ENCODE data around the gene RUNX2. TPM values are rescaled to one million over a fixed set of nuclear protein-coding genes. Genes with fewer than 3 reads are reported as not detected.

The RUNX2 gene
- total and polyA plus RNA-seq, 4 donors, result 0.09 to 1.5 (median 0.75) TPM

DNA sequence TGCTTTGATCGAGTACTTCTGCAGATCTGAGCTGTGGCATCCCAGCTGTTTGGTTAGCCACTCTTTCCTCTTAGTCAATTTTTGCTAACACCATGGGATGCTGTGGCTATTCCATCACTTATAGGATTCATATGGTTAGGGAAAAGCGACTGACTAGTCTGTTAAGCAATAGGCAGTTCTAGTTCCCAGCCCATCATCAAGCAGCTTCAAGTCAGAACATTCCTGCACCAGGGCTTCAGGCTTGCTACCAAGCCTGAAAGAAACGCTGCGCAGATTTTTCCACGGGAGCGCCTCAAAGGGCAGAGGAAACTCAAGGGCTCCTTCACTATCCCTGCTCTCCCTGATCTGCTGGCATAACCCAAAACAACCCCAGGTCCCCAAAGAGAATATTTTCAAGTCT lies 209.4 kb downstream of the RUNX2 start:
- no peak for DNase-seq (ENCODE audit: low spot score)
- WGBS, result 98% methylated on average over 6 of the region's 6 CpGs
- H3K4me1 ChIP-seq (ENCODE audit: control insufficient read depth in 4 of 4, insufficient read depth in 4 of 4, low read length in 3 of 4), result peaks cover 0 to 16% (median 11%) of the 10 kb centered on the region in 4 donors
- H3K4me3 ChIP-seq (ENCODE audit: low read depth in 1 of 3, low read length in 3 of 3), result no peak overlapping the region
- no peak overlapping the region for H3K9ac ChIP-seq (ENCODE audit: low read depth in 1 of 2, low read length in 2 of 2)
- H3K36me3 ChIP-seq (ENCODE audit: control insufficient read depth in 4 of 4, insufficient read depth in 3 of 4, low read depth in 1 of 4, low read length in 3 of 4), result no peaks in the 10 kb centered on the region
- no peaks in the 10 kb centered on the region for H3K9me3 ChIP-seq (ENCODE audit: control insufficient read depth in 4 of 4, low read length in 3 of 4)
- H3K27ac ChIP-seq (ENCODE audit: low read depth in 1 of 2, low read length in 2 of 2), result no peak overlapping the region
- no peaks in the 10 kb centered on the region for H3K27me3 ChIP-seq (ENCODE audit: control insufficient read depth in 4 of 4, insufficient read depth in 4 of 4, low read length in 3 of 4)
- no peak for TF ChIP-seq YY1 (IDR thresholded peaks at IDR 0.05)
- TF ChIP-seq HNF4G (IDR thresholded peaks at IDR 0.05), result no peak
- TF ChIP-seq JUND (IDR thresholded peaks at IDR 0.05), result no peak
- TF ChIP-seq, protein P1, sequence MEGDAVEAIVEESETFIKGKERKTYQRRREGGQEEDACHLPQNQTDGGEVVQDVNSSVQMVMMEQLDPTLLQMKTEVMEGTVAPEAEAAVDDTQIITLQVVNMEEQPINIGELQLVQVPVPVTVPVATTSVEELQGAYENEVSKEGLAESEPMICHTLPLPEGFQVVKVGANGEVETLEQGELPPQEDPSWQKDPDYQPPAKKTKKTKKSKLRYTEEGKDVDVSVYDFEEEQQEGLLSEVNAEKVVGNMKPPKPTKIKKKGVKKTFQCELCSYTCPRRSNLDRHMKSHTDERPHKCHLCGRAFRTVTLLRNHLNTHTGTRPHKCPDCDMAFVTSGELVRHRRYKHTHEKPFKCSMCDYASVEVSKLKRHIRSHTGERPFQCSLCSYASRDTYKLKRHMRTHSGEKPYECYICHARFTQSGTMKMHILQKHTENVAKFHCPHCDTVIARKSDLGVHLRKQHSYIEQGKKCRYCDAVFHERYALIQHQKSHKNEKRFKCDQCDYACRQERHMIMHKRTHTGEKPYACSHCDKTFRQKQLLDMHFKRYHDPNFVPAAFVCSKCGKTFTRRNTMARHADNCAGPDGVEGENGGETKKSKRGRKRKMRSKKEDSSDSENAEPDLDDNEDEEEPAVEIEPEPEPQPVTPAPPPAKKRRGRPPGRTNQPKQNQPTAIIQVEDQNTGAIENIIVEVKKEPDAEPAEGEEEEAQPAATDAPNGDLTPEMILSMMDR (IDR thresholded peaks at IDR 0.05; ENCODE audit: low read depth, low read length, missing input control), result no peak
- no peak for TF ChIP-seq FOXA2 (IDR thresholded peaks at IDR 0.05)
- no peak for TF ChIP-seq EGR1 (IDR thresholded peaks at IDR 0.05; ENCODE audit: low read depth in 2 of 2)
- TF ChIP-seq, protein P2, sequence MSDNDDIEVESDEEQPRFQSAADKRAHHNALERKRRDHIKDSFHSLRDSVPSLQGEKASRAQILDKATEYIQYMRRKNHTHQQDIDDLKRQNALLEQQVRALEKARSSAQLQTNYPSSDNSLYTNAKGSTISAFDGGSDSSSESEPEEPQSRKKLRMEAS (IDR thresholded peaks at IDR 0.05), result no peak
- TF ChIP-seq FOXA1 (IDR thresholded peaks at IDR 0.05), result no peak
- TF ChIP-seq RAD21 (IDR thresholded peaks at IDR 0.05), result no peak
- TF ChIP-seq, protein P3, sequence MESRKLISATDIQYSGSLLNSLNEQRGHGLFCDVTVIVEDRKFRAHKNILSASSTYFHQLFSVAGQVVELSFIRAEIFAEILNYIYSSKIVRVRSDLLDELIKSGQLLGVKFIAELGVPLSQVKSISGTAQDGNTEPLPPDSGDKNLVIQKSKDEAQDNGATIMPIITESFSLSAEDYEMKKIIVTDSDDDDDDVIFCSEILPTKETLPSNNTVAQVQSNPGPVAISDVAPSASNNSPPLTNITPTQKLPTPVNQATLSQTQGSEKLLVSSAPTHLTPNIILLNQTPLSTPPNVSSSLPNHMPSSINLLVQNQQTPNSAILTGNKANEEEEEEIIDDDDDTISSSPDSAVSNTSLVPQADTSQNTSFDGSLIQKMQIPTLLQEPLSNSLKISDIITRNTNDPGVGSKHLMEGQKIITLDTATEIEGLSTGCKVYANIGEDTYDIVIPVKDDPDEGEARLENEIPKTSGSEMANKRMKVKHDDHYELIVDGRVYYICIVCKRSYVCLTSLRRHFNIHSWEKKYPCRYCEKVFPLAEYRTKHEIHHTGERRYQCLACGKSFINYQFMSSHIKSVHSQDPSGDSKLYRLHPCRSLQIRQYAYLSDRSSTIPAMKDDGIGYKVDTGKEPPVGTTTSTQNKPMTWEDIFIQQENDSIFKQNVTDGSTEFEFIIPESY (IDR thresholded peaks at IDR 0.05), result no peak
- TF ChIP-seq, protein P4, sequence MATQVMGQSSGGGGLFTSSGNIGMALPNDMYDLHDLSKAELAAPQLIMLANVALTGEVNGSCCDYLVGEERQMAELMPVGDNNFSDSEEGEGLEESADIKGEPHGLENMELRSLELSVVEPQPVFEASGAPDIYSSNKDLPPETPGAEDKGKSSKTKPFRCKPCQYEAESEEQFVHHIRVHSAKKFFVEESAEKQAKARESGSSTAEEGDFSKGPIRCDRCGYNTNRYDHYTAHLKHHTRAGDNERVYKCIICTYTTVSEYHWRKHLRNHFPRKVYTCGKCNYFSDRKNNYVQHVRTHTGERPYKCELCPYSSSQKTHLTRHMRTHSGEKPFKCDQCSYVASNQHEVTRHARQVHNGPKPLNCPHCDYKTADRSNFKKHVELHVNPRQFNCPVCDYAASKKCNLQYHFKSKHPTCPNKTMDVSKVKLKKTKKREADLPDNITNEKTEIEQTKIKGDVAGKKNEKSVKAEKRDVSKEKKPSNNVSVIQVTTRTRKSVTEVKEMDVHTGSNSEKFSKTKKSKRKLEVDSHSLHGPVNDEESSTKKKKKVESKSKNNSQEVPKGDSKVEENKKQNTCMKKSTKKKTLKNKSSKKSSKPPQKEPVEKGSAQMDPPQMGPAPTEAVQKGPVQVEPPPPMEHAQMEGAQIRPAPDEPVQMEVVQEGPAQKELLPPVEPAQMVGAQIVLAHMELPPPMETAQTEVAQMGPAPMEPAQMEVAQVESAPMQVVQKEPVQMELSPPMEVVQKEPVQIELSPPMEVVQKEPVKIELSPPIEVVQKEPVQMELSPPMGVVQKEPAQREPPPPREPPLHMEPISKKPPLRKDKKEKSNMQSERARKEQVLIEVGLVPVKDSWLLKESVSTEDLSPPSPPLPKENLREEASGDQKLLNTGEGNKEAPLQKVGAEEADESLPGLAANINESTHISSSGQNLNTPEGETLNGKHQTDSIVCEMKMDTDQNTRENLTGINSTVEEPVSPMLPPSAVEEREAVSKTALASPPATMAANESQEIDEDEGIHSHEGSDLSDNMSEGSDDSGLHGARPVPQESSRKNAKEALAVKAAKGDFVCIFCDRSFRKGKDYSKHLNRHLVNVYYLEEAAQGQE (IDR thresholded peaks at IDR 0.05), result no peak
- TF ChIP-seq HNF4A (conservative IDR thresholded peaks at IDR 0.05), result no peak
- no peak for TF ChIP-seq TAF1 (conservative IDR thresholded peaks at IDR 0.05)
- no peak for TF ChIP-seq NR2F2 (IDR thresholded peaks at IDR 0.05)
- TF ChIP-seq GABPA (IDR thresholded peaks at IDR 0.05 in 1 of 2, conservative IDR thresholded peaks at IDR 0.05 in 1 of 2), result no peak

Measured in liver (tissue), 9 donors.